Gastroesophageal sphincter (tissue), 4 donors: ENCODE results near the gene GAREM1. TPM values are rescaled to one million over a fixed set of nuclear protein-coding genes. Genes with fewer than 3 reads are reported as not detected.
"Not testable (repeated sequence)": the region's sequence is repeated elsewhere in the genome, so short reads cannot be mapped to it uniquely, and the experiment has no call there.

Experiments
- ATAC-seq: fragments of 150-250 bp; one replicate; pipeline ENCODE4 v1.9.1; 2016; ENCODE audit warnings: mild to moderate bottlenecking, moderate library complexity
- H3K27ac ChIP-seq, 4 donors: fragments of 200-600 bp; sonication (generic) in 3 of 4; 1 replicate in 3 of 4; 2 replicates in 1 of 4; pipeline ENCODE4 v1.5.1; 2016 to 2019
- H3K27me3 ChIP-seq: fragments of 200-600 bp; sonication (generic); one replicate; pipeline ENCODE4 v1.5.1; 2019
- H3K36me3 ChIP-seq, 2 donors: fragments of 200-600 bp; sonication (generic); one replicate each; pipeline ENCODE4 v1.5.1; 2019; ENCODE audit warnings: control low read depth in 1 of 2
- H3K4me1 ChIP-seq, 3 donors: fragments of 200-600 bp; sonication (generic); 1 replicate in 2 of 3; 2 replicates in 1 of 3; pipeline ENCODE4 v1.5.1; 2016 to 2019; ENCODE audit warnings: control low read depth in 2 of 3
- H3K4me3 ChIP-seq, 2 donors: fragments of 200-600 bp; sonication (generic); one replicate each; pipeline ENCODE4 v1.5.1; 2019; ENCODE audit warnings: mild to moderate bottlenecking in 1 of 2, moderate library complexity in 1 of 2
- H3K9me3 ChIP-seq, 3 donors: fragments of 200-600 bp; sonication (generic); one replicate each; pipeline ENCODE4 v1.5.1; 2017 to 2019; ENCODE audit warnings: control low read depth in 2 of 3
- CTCF ChIP-seq, 4 experiments: fragments of 200-600 bp in 2 of 4; fragments of 450-650 bp in 2 of 4; sonication (generic) in 1 of 4; IDR thresholded peaks; one replicate each; pipeline ENCODE4 v1.5.1; 2017 to 2019; ENCODE audit warnings: antibody characterized with exemption in 4 of 4, mild to moderate bottlenecking in 2 of 4, moderate library complexity in 2 of 4
- EP300 ChIP-seq: sonication (generic); formaldehyde crosslinking; IDR thresholded peaks from one replicate; pipeline ENCODE4 v1.6.1; 2017; ENCODE audit warnings: antibody characterized with exemption, mild to moderate bottlenecking
- POLR2A ChIP-seq, 2 donors: fragments of 450-650 bp; IDR thresholded peaks; one replicate each; pipeline ENCODE4 v1.6.1; 2017; ENCODE audit warnings: antibody characterized with exemption in 2 of 2, mild to moderate bottlenecking in 2 of 2, moderate library complexity in 1 of 2
- POLR2AphosphoS5 ChIP-seq: sonication (generic); formaldehyde crosslinking; IDR thresholded peaks from one replicate; pipeline ENCODE4 v1.6.1; 2017; ENCODE audit warnings: antibody characterized with exemption
- WGBS, 2 donors: methylation state at CpG; one replicate each; pipeline ENCODE4 v1.1.5; 2018; ENCODE audit warnings: low coverage in 1 of 2; 5-methylcytosine and 5-hydroxymethylcytosine counted together
- total RNA-seq, 4 donors: library from RNA; depleted of rRNA; stranded (reverse); fragments of >200 nt; gene quantifications; one replicate each; pipeline ENCODE4 v1.1.0, GENCODE V29; 2016

The GAREM1 gene
- total RNA-seq, 4 donors from 2014 or later = 8.2 to 16.6 (median 12.3) TPM

DNA sequence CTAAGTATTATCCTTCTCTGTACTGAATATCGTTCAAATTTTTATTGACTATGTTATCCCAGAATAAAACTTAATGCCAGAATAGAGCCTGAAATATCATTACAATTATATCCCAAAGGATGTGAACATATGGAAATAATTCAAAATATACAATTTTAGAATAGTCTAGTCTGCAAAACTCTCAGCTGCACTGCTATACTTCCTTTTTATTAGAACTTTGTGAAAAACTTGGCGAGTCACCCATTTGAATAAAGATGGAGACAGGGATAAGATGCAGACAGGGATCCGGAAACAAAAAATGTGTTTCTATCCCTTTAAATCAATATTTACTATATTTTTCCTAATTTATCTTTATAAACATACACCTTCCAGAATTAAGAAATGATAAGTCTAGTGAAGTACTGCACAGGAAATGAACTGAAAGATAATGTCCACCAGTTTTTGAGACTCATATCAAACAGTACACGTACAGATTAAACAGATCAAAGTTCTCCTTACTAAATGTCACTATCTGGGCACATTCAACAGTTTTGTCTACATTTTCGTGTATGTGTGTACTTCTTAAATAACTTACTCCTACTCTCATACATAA, 173.0 kb downstream of the GAREM1 start:
- Histone ChIP-seq H3K27ac (no peak overlapping the region), H3K4me3 (no peak overlapping the region), H3K4me1 (peaks cover 0 to 40% (median 0%) of the 10 kb centered on the region in 3 donors), H3K9me3 (no peaks in the 10 kb centered on the region), H3K27me3 (no peaks in the 10 kb centered on the region), H3K36me3 (no peaks in the 10 kb centered on the region)
- ATAC-seq = no peak
- no peak for TF ChIP-seq POLR2AphosphoS5
- no peak for TF ChIP-seq POLR2A (IDR thresholded peaks at IDR 0.05)
- no peak for TF ChIP-seq EP300
- no peak for TF ChIP-seq CTCF (IDR thresholded peaks at IDR 0.05)
- WGBS, 2 donors = 59 to 75% methylated on average over 5 of the region's 5 CpGs

DNA sequence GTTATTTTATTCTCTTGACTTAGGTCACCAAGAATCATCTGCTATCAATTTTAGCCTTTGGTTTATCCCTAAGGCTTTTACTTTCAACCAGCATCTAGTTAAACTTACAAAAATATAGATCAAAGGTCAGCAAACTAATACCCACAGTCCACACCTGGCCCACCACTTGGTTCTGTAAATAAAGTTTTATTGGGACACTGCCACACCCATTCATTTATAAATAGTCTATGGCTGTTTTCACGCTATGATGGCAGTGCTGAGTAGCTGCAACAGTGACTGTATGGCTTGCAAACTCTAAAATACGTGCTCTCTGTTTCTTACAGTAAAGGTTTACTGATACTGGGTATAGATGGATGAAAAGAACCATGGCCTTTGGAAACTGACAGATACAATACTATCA, 173.8 kb downstream of the GAREM1 start:
- Histone ChIP-seq H3K36me3 (no peaks in the 10 kb centered on the region), H3K27ac (no peak overlapping the region), H3K4me1 (peaks cover 0 to 32% (median 0%) of the 10 kb centered on the region in 3 donors), H3K9me3 (no peaks in the 10 kb centered on the region), H3K27me3 (no peaks in the 10 kb centered on the region), H3K4me3 (no peak overlapping the region)
- no peak for TF ChIP-seq CTCF (IDR thresholded peaks at IDR 0.05)
- no peak for TF ChIP-seq EP300
- TF ChIP-seq POLR2AphosphoS5 = no peak
- TF ChIP-seq POLR2A (IDR thresholded peaks at IDR 0.05) = no peak
- 90% methylated on average over 2 of the region's 2 CpGs; no CpG with 5 or more reads in 1 of the 2 donors for WGBS, 2 donors
- no peak for ATAC-seq

DNA sequence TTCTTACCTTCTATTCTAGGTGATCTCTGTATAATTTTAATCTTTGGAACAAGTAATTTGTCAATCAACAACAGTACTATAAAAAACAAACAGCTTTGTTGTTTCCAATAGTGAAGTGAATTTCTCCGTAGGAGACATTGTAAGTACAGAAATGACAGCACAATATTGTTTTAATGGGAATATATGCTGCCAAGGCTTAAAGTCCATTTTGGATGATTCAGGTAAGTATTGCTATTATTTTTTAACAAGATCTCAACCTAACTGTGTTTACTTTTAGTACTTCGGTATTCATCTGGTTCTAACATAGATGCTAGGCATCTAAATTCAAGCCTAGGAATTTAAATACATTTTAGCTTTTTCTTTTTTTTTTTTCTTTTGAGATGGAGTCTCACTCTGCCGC, 175.1 kb downstream of the GAREM1 start:
- 95 to 98% methylated on average over 2 to 3 of the region's 3 CpGs for WGBS, 2 donors
- peaks cover 0 to 19% (median 0%) of the 10 kb centered on the region in 3 donors for H3K4me1 ChIP-seq
- TF ChIP-seq CTCF (IDR thresholded peaks at IDR 0.05) (no peak), EP300 (no peak), POLR2AphosphoS5 (no peak), POLR2A (IDR thresholded peaks at IDR 0.05) (no peak)
- H3K27ac ChIP-seq = no peak overlapping the region
- ATAC-seq = no peak
- no peaks in the 10 kb centered on the region for H3K27me3 ChIP-seq
- no peak overlapping the region for H3K4me3 ChIP-seq
- no peaks in the 10 kb centered on the region for H3K36me3 ChIP-seq
- H3K9me3 ChIP-seq = no peaks in the 10 kb centered on the region

- H3K9me3 ChIP-seq = no peaks in the 10 kb centered on the region
- TF ChIP-seq CTCF (IDR thresholded peaks at IDR 0.05) = no peak
- TF ChIP-seq EP300 = no peak
- TF ChIP-seq POLR2A (IDR thresholded peaks at IDR 0.05) = no peak
- no peak for TF ChIP-seq POLR2AphosphoS5
- no peak for ATAC-seq
- no peak overlapping the region for H3K4me3 ChIP-seq
- H3K27me3 ChIP-seq = no peaks in the 10 kb centered on the region
- H3K36me3 ChIP-seq = no peaks in the 10 kb centered on the region
- 75 to 96% methylated on average over 2 of the region's 2 CpGs for WGBS, 2 donors
- peaks cover 0 to 5% (median 0%) of the 10 kb centered on the region in 3 donors for H3K4me1 ChIP-seq
- no peak overlapping the region for H3K27ac ChIP-seq
These were observed 177.6 kb downstream of the GAREM1 start for GRCh38 chr18:32293107-32293506.

- H3K36me3 ChIP-seq = peaks cover 0 to 15% of the 10 kb centered on the region in 2 donors
- H3K27ac ChIP-seq, H3K27me3 ChIP-seq, H3K4me3 ChIP-seq, ATAC-seq, H3K4me1 ChIP-seq, H3K9me3 ChIP-seq: not testable (repeated sequence)
- 90 to 96% methylated on average over 3 of the region's 3 CpGs for WGBS, 2 donors
These were observed 179.1 kb downstream of the GAREM1 start for GRCh38 chr18:32291623-32292022.
